Right hindlimb (tissue), 1 donor: ENCODE data around the gene ADCY1.
"Not testable (repeated sequence)": the region's sequence is repeated elsewhere in the genome, so short reads cannot be mapped to it uniquely, and the experiment has no call there.

Experiments used
- DNase-seq: peaks from one replicate; pipeline ENCODE4 v3.0.0-alpha.2; 2018

The ADCY1 gene

DNA sequence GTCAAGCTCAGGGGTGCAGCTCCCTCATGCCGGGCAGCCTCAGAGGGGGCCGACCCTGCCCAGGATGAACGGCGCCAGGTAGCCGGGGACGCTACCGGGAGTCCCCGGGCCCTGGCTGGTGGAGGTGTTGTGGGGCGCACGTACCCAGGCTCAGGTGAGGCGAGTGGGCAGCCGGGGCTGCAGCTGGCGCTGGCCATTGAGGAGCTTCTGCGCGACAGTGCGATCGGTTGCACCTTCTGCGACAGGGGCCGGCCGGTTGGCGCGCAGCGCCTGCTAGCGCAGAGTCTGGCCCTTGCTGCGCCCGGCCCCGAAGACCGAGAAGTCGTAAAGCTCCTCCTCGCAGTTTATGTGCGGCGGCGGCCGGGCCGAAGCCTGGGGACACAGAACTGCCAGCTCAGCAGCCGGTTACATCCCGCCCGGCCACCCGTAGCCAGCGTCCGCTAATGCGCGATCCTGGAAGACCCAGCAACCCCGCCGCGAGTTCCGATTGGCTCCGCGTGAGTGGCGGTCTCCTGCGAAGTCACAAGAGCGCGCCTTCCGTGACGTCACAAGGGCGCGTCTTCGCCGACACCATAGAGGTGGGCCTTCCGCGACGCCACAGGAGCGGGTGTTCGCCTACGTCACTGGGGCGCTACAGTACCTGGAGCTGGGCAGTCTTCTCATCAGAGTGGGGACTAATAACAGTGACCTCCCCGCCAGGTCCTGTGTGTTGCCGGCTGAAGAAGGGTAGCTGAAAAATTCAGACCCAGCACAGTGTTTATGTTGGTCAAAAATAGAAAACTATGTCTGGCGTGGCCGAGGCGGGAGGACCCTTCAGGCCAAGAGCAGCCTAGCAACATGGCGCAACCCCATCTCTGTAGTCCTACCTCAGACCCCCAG lies 194.6 kb downstream of the ADCY1 start:
- DNase-seq, result peak; percentile 99

DNA sequence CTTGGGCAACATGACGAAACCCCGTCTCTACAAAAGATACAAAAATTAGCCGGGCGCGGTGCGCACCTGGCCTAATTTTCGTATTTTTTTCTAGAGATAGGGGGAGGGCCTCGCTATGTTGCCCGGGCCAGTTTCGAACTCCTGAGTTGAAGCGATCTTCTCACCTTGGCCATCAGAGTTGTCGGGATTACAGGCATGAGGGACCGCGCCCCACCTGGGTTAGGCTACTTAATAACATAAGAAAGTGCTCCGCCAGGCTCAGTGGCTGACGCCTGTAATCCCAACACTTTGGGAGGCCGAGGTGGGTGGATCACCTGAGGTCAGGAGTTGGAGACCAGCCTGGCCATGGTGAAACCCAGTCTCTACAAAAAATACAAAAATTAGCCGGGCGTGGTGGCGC lies 195.5 kb downstream of the ADCY1 start:
- DNase-seq, result not testable (repeated sequence)
